ENCODE measurements around the gene IRF6.

DNA sequence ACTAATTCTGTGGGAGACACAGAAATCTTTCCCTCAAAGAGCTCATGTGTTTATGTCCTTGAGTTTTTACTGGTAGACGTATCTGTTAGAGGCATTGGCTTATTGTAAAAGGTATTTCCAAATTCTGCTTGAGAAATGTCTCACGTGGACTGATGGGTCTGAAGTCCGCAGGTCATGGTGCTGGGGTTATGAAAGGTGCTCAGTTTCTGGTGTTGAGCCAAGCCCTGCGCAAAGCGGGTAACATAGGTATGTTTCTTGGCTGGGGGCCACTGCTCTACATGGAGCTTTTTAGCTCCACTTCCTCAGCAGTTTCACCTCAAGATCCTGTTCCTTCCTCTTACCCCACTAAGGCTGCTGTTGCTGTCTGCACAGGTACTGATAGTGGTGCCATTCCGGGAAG, 32.6 kb upstream of the IRF6 start:
- TF ChIP-seq EZH2phosphoT487 (conservative IDR thresholded peaks at IDR 0.05; ENCODE audit: low read length), result no peak
- TF ChIP-seq, protein P1, sequence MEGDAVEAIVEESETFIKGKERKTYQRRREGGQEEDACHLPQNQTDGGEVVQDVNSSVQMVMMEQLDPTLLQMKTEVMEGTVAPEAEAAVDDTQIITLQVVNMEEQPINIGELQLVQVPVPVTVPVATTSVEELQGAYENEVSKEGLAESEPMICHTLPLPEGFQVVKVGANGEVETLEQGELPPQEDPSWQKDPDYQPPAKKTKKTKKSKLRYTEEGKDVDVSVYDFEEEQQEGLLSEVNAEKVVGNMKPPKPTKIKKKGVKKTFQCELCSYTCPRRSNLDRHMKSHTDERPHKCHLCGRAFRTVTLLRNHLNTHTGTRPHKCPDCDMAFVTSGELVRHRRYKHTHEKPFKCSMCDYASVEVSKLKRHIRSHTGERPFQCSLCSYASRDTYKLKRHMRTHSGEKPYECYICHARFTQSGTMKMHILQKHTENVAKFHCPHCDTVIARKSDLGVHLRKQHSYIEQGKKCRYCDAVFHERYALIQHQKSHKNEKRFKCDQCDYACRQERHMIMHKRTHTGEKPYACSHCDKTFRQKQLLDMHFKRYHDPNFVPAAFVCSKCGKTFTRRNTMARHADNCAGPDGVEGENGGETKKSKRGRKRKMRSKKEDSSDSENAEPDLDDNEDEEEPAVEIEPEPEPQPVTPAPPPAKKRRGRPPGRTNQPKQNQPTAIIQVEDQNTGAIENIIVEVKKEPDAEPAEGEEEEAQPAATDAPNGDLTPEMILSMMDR (IDR thresholded peaks at IDR 0.05; ENCODE audit: insufficient read depth, low read length, poor library complexity, severe bottlenecking), result no peak

Measured in SU-DHL-6 (cell line).